ENCODE measurements around the gene NTM.

NTM gene

DNA sequence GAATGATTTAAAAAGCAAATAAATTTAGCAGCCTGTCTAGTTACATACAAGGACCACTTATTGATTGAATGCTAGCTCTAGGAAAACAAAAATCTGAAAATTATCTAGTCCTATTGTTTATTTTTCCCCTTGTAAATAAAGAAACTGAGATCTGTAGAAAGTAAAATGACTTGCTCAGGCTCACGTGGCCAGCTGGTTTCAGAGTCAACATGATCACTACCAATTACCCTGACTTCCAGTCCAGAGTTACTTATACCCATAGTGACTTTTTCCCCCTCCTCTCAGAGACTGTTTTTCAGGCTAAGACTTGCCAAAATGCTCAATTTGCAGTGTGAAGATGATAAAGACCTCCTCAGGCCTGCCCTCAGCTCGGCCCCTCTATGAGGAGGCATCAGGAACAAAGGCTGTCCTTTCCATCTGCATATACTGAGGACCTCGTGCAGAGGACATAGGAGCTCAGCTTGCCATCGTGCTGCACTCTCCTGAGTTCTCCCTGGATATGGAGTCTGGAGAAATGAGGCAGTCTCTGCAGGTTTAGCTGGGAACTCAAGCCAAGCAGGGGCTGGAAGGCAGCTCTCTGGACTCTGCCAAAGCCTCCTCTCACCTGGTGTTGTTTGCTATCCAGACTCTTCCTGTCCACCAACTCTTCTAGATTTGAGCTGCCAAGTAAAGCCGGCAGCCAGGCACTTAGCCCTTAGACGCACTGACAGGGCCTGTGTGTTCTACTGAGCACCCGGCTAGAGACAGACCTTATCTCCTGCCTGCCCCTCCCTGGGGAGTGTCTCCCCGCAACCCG lies 883.3 kb downstream of the NTM start:
- H3K27ac ChIP-seq = no peak overlapping the region
- no peak overlapping the region for H3K4me3 ChIP-seq (ENCODE audit: low read depth, low read length)
- H3K9me3 ChIP-seq (ENCODE audit: severe bottlenecking) = no peaks in the 10 kb centered on the region
- TF ChIP-seq, protein P1, sequence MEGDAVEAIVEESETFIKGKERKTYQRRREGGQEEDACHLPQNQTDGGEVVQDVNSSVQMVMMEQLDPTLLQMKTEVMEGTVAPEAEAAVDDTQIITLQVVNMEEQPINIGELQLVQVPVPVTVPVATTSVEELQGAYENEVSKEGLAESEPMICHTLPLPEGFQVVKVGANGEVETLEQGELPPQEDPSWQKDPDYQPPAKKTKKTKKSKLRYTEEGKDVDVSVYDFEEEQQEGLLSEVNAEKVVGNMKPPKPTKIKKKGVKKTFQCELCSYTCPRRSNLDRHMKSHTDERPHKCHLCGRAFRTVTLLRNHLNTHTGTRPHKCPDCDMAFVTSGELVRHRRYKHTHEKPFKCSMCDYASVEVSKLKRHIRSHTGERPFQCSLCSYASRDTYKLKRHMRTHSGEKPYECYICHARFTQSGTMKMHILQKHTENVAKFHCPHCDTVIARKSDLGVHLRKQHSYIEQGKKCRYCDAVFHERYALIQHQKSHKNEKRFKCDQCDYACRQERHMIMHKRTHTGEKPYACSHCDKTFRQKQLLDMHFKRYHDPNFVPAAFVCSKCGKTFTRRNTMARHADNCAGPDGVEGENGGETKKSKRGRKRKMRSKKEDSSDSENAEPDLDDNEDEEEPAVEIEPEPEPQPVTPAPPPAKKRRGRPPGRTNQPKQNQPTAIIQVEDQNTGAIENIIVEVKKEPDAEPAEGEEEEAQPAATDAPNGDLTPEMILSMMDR (IDR thresholded peaks at IDR 0.05; ENCODE audit: low read depth, low read length) = no peak
- no peaks in the 10 kb centered on the region for H3K36me3 ChIP-seq
- no peak for DNase-seq
- no peaks in the 10 kb centered on the region for H3K27me3 ChIP-seq (ENCODE audit: insufficient read depth, low read depth, severe bottlenecking)

DNA sequence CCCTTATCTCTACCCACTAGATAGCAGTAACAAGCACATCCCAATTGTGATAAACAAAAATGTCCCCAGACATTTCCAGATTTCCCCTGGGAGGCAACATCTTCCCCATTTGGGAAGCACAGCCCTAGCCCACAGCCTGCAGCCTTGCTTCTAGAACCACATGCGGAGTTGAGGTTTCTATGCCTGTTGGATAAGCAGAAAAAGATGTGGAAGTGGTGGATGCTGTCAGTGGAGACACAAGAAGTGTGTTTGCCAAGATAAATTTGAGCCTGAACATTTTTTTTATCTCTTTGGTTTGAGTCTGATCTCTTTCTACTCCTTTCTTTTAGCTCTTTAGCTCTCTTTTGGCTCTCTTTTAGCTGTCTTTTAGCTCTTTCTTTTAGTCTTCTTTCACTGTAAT lies 884.5 kb downstream of the NTM start:
- Histone ChIP-seq H3K27ac (no peak overlapping the region), H3K27me3 (ENCODE audit: insufficient read depth, low read depth, severe bottlenecking) (no peaks in the 10 kb centered on the region), H3K4me3 (ENCODE audit: low read depth, low read length) (no peak overlapping the region), H3K36me3 (no peaks in the 10 kb centered on the region), H3K9me3 (ENCODE audit: severe bottlenecking) (no peaks in the 10 kb centered on the region)
- TF ChIP-seq, protein P1 (IDR thresholded peaks at IDR 0.05; ENCODE audit: low read depth, low read length) = no peak
- no peak for DNase-seq

DNA sequence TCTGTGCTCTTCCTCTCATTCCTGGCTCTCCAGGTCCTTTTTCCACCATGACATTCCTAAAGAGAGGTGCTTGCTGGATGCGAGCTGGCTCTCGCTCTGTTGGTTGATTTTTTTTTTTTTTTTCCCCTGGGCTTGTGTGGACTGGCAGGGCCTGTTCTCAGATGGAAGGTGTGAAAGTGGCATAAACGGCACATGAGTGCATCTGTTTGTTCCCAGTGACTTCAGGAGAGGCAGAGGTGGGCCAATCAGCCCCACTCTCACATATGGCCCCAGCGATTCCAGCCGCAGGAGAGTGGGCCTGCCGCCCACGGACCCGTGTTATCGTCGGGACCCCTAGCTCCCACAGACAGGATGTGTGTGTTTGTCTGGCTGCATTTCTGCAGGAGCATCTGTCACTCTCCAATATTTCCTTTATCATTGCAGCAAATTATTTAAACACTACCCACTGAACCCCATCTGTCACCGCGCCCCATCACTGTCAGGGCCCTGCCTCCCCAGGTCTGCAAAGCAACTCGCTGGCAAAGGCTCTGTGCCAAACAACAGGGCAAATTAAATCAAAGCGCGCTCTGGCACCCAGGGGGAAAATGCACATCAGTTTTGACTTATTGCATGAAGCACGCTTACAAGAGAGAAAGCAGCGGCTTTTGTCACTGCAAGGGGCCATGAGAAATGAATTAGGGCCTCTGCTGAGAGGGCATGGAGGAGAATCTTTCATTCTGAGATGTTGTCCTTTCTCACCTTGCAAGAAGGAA lies 886.3 kb downstream of the NTM start:
- H3K4me3 ChIP-seq (ENCODE audit: low read depth, low read length) = no peak overlapping the region
- no peaks in the 10 kb centered on the region for H3K9me3 ChIP-seq (ENCODE audit: severe bottlenecking)
- TF ChIP-seq, protein P1 (IDR thresholded peaks at IDR 0.05; ENCODE audit: low read depth, low read length) = no peak
- H3K27ac ChIP-seq = no peak overlapping the region
- H3K27me3 ChIP-seq (ENCODE audit: insufficient read depth, low read depth, severe bottlenecking) = no peaks in the 10 kb centered on the region
- H3K36me3 ChIP-seq = no peaks in the 10 kb centered on the region
- DNase-seq = no peak

DNA sequence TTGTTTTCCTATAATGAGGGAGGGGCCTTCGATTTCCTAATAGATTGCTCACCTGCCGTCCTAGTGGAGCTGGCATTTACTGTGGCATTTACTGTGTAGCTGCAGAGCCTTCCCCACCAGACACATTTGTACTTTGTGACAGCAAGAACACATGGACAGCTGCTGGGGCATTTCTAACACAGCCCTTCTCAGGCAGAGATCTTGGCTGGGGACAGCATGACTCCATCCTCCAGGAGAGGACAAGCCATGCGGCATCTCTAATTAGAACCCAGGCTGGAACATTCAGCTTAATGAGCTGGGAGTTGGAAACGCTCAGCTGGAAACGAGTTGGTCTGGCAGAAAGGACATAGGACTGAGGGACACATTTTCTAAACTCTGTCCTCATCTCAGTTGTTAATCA lies 887.5 kb downstream of the NTM start:
- H3K27ac ChIP-seq = no peak overlapping the region
- DNase-seq = no peak

DNA sequence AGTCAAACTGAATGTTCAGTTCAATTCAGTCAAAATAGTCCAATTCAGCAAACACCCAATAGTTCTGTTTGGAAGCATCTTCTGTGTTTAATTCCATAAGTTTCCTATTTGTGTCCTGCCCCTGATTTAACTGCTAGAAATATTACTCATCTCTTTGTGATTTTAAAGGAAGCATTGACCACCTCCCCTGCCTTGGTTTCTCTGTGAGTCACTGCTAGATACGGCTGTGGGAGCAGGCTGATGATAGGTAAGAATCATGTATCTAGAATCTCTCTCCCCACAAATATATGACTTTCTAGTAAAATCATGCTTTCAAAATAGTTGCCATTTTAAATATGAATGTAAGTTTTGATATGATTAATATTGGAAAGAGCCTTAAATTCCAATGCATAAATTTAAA lies 888.5 kb downstream of the NTM start:
- H3K27me3 ChIP-seq (ENCODE audit: insufficient read depth, low read depth, severe bottlenecking) = no peaks in the 10 kb centered on the region
- H3K4me3 ChIP-seq (ENCODE audit: low read depth, low read length) = no peak overlapping the region
- no peaks in the 10 kb centered on the region for H3K9me3 ChIP-seq (ENCODE audit: severe bottlenecking)
- no peak for DNase-seq
- TF ChIP-seq, protein P1 (IDR thresholded peaks at IDR 0.05; ENCODE audit: low read depth, low read length) = no peak
- H3K27ac ChIP-seq = no peak overlapping the region
- H3K36me3 ChIP-seq = no peaks in the 10 kb centered on the region

More for the DNA sequence above, 887.5 kb downstream of the NTM start:
- Histone ChIP-seq H3K27me3 (ENCODE audit: insufficient read depth, low read depth, severe bottlenecking) (no peaks in the 10 kb centered on the region), H3K9me3 (ENCODE audit: severe bottlenecking) (no peaks in the 10 kb centered on the region), H3K4me3 (ENCODE audit: low read depth, low read length) (no peak overlapping the region), H3K36me3 (no peaks in the 10 kb centered on the region)
- TF ChIP-seq, protein P1 (IDR thresholded peaks at IDR 0.05; ENCODE audit: low read depth, low read length) = no peak

All from WERI-Rb-1 (cell line).